GM23338 (cell line): ENCODE measurements around the gene MFNG. TPM values are rescaled to one million over a fixed set of nuclear protein-coding genes. Genes with fewer than 3 reads are reported as not detected.

Experiments
- ATAC-seq: fragments of 200-7000 bp; cut with Tn5 transposase; 3 replicates; pipeline ENCODE4 v1.9.1; 2020
- DNase-seq: peaks from one replicate; pipeline ENCODE4 v3.0.0-alpha.2; 2015; ENCODE audit warnings: low spot score
- H2AFZ ChIP-seq: fragments of 200-600 bp; sonication (generic); 2 replicates; pipeline ENCODE4 v1.8.0; 2016; ENCODE audit warnings: antibody characterized with exemption, mild to moderate bottlenecking, moderate library complexity
- H3F3A ChIP-seq: fragments of 200-600 bp; sonication (generic); replicated peaks from 2 replicates; pipeline ENCODE4 v1.8.0; 2017; ENCODE audit warnings: antibody characterized with exemption, mixed run types, low read depth
- H3K27ac ChIP-seq: fragments of 200-600 bp; sonication (generic); 2 replicates; pipeline ENCODE4 v1.6.1; 2016; ENCODE audit warnings: low read depth
- H3K27me3 ChIP-seq: fragments of 200-600 bp; sonication (generic); 2 replicates; pipeline ENCODE4 v1.8.0; 2016; ENCODE audit warnings: mild to moderate bottlenecking, mixed run types, moderate library complexity; ENCODE audit not compliant: insufficient read depth
- H3K36me3 ChIP-seq: fragments of 200-600 bp; sonication (generic); 2 replicates; pipeline ENCODE4 v1.8.0; 2016; ENCODE audit warnings: mild to moderate bottlenecking; ENCODE audit not compliant: insufficient read depth
- H3K4me1 ChIP-seq: fragments of 200-600 bp; sonication (generic); 2 replicates; pipeline ENCODE4 v1.8.0; 2016; ENCODE audit warnings: mild to moderate bottlenecking, moderate library complexity; ENCODE audit not compliant: insufficient read depth
- H3K4me2 ChIP-seq: fragments of 200-600 bp; sonication (generic); 2 replicates; pipeline ENCODE4 v1.7.1; 2017; ENCODE audit warnings: mixed run types
- H3K4me3 ChIP-seq: fragments of 200-600 bp; sonication (generic); 2 replicates; pipeline ENCODE4 v1.6.1; 2016; ENCODE audit warnings: mixed run types
- H3K79me2 ChIP-seq: fragments of 200-600 bp; sonication (generic); replicated peaks from 2 replicates; pipeline ENCODE4 v1.8.0; 2017; ENCODE audit warnings: mild to moderate bottlenecking; ENCODE audit not compliant: insufficient read depth
- H3K9me2 ChIP-seq: fragments of 200-600 bp; sonication (generic); 2 replicates; pipeline ENCODE4 v1.8.0; 2017; ENCODE audit not compliant: insufficient read depth
- H4K20me1 ChIP-seq: fragments of 200-600 bp; sonication (generic); replicated peaks from 2 replicates; pipeline ENCODE4 v1.8.0; 2017; ENCODE audit warnings: mild to moderate bottlenecking; ENCODE audit not compliant: insufficient read depth
- H3K27ac Mint-ChIP-seq: 2 replicates; pipeline ENCODE4 v1.8.0; 2020; ENCODE audit warnings: inconsistent platforms, mild to moderate bottlenecking, moderate library complexity, mixed read lengths
- H3K27me3 Mint-ChIP-seq: 3 replicates; pipeline ENCODE4 v1.8.0; 2022; ENCODE audit warnings: low read depth, mild to moderate bottlenecking, moderate library complexity, mixed read lengths, inconsistent platforms; ENCODE audit not compliant: insufficient read depth, poor library complexity
- H3K36me3 Mint-ChIP-seq: 3 replicates; pipeline ENCODE4 v1.8.0; 2021; ENCODE audit warnings: low read depth, mild to moderate bottlenecking, inconsistent platforms, moderate library complexity, mixed read lengths
- H3K4me1 Mint-ChIP-seq: 3 replicates; pipeline ENCODE4 v1.8.0; 2020; ENCODE audit warnings: mild to moderate bottlenecking, inconsistent platforms, mixed read lengths
- H3K4me3 Mint-ChIP-seq: 3 replicates; pipeline ENCODE4 v1.8.0; 2021; ENCODE audit warnings: moderate library complexity, mild to moderate bottlenecking, inconsistent platforms, mixed read lengths
- H3K9me3 Mint-ChIP-seq: 3 replicates; pipeline ENCODE4 v1.8.0; 2020; ENCODE audit warnings: moderate library complexity, mild to moderate bottlenecking, inconsistent platforms, mixed read lengths
- CREB1 ChIP-seq: fragments of 250-450 bp; sonication (Bioruptor Pico); IDR thresholded peaks from 2 replicates; pipeline ENCODE4 v1.5.0; 2020; ENCODE audit warnings: low read depth, mild to moderate bottlenecking, moderate library complexity
- CTCF ChIP-seq, 2 experiments: fragments of 200-600 bp in 1 of 2; sonication (generic) in 1 of 2; conservative IDR thresholded peaks; 2 replicates each; pipeline versions ENCODE4 v1.5.1 to v1.6.1; 2016 to 2017; ENCODE audit warnings: antibody characterized with exemption in 2 of 2, low read depth in 2 of 2, mild to moderate bottlenecking in 2 of 2, moderate library complexity in 1 of 2
- ETS1 ChIP-seq: IDR thresholded peaks from 2 replicates; pipeline ENCODE4 v1.6.1; 2016; ENCODE audit warnings: antibody characterized with exemption
- EZH2 ChIP-seq: fragments of 200-600 bp; sonication (generic); IDR thresholded peaks from one replicate; pipeline ENCODE4 v1.8.0; 2017; ENCODE audit warnings: antibody characterized with exemption, mild to moderate bottlenecking, low read depth; ENCODE audit not compliant: unreplicated experiment
- JUNB ChIP-seq: IDR thresholded peaks from one replicate; pipeline ENCODE4 v1.6.1; 2016; ENCODE audit warnings: antibody characterized with exemption; ENCODE audit not compliant: unreplicated experiment
- NANOG ChIP-seq: IDR thresholded peaks from 2 replicates; pipeline ENCODE4 v1.6.1; 2016; ENCODE audit warnings: antibody characterized with exemption, borderline replicate concordance
- POLR2AphosphoS5 ChIP-seq: IDR thresholded peaks from 2 replicates; pipeline ENCODE4 v1.6.1; 2016; ENCODE audit warnings: antibody characterized with exemption, low read depth
- REST ChIP-seq: IDR thresholded peaks from one replicate; pipeline ENCODE4 v1.6.1; 2018; ENCODE audit warnings: antibody characterized with exemption; ENCODE audit not compliant: unreplicated experiment
- ZNF114 ChIP-seq: fragments of 250-450 bp; sonication (Bioruptor Pico); IDR thresholded peaks from 2 replicates; pipeline ENCODE4 v1.5.0; 2020; ENCODE audit warnings: mild to moderate bottlenecking, moderate library complexity
- ZNF331 ChIP-seq: fragments of 250-450 bp; sonication (Bioruptor Pico); IDR thresholded peaks from 2 replicates; pipeline ENCODE4 v1.5.0; 2020; ENCODE audit warnings: low read depth, mild to moderate bottlenecking, moderate library complexity
- long read RNA-seq: library from polyadenylated mRNA; unstranded; transcript quantifications from one replicate; pipeline ENCODE4 v2.0.0, GENCODE V29; 2020; ENCODE audit not compliant: unreplicated experiment
- polyA plus RNA-seq: library from polyadenylated mRNA; unstranded; fragments of >200 nt; fragmentation: Nextera tagmentation; extraction: Ambion mirVana; gene quantifications from 2 replicates; pipeline ENCODE4 v1.2.1, GENCODE V29; 2016
- total RNA-seq: library from RNA; depleted of rRNA; stranded (reverse); fragments of >200 nt; shearing (Covaris generic); gene quantifications from 2 replicates; pipeline ENCODE4 v1.2.3, GENCODE V29; 2014; rRNA removed

The MFNG gene
- total RNA-seq (1.9 and 3.8 TPM in 2 replicates), polyA plus RNA-seq (1.1 and 1.4 TPM in 2 replicates)
- long read RNA-seq, partial matches to known transcripts: 0 of 6 reads
- long read RNA-seq, other reads (novel, unspliced or antisense): 3 of 6 reads

- Histone ChIP-seq H3K27me3 (no peaks in the 10 kb centered on the region), H3K4me2 (peak within 1 kb of the TSS; percentile 74), H3K27ac (no peak within 1 kb of the TSS), H3K9me2 (no peaks in the 10 kb centered on the region), H2AFZ (peak within 1 kb of the TSS; percentile 83; the same call in 1 of the 2 replicates), H3K36me3 (no peaks in the 10 kb centered on the region), H3K79me2 (no peaks in the 10 kb centered on the region), H3F3A (no peaks in the 10 kb centered on the region), H4K20me1 (no peaks in the 10 kb centered on the region), H3K4me3 (peak within 1 kb of the TSS; percentile 46), H3K4me1 (peaks cover 22% of the 10 kb centered on the region; the same call in 1 of the 2 replicates)
- H3K9me3 Mint-ChIP-seq: no peaks in the 10 kb centered on the region; the same call in 2 of the 3 replicates
- peak; percentile 82 for DNase-seq
- peak within 1 kb of the TSS; percentile 62 for H3K4me3 Mint-ChIP-seq
- no peaks in the 10 kb centered on the region; the same call in 2 of the 3 replicates for H3K36me3 Mint-ChIP-seq
- peaks cover 15% of the 10 kb centered on the region for H3K27me3 Mint-ChIP-seq
- no peak within 1 kb of the TSS for H3K27ac Mint-ChIP-seq
- TF ChIP-seq ETS1 (no peak), REST (no peak), CTCF (conservative IDR thresholded peaks at IDR 0.05; ENCODE audit: low read depth in 2 of 2) (peak; percentile 20 to 29; a peak in 1 of 4 replicates)
- ATAC-seq: peak; percentile 88
- H3K4me1 Mint-ChIP-seq: peaks cover 60% of the 10 kb centered on the region
Observed at GRCh38 chr22:37486224-37486845, at the start of gene MFNG. Gene MFNG, minus strand, starts transcription at chr22:37486384. Its CDS starts 207 bp downstream, at chr22:37486177.

GRCh38 chr22:37535159-37535558 is 49.0 kb upstream of the MFNG start:
- ATAC-seq: no peak
- Histone ChIP-seq H3K79me2 (no peaks in the 10 kb centered on the region), H3K4me2 (no peak overlapping the region), H3K27me3 (no peaks in the 10 kb centered on the region), H3K4me3 (no peak overlapping the region), H3F3A (no peaks in the 10 kb centered on the region), H3K27ac (no peak overlapping the region), H3K4me1 (no peaks in the 10 kb centered on the region), H4K20me1 (no peaks in the 10 kb centered on the region), H3K36me3 (no peaks in the 10 kb centered on the region), H2AFZ (no peak overlapping the region), H3K9me2 (no peaks in the 10 kb centered on the region)
- peaks cover 8% of the 10 kb centered on the region for H3K4me1 Mint-ChIP-seq
- H3K27ac Mint-ChIP-seq: no peak overlapping the region
- H3K27me3 Mint-ChIP-seq: peaks cover 7% of the 10 kb centered on the region
- H3K9me3 Mint-ChIP-seq: no peaks in the 10 kb centered on the region
- no peak overlapping the region for H3K4me3 Mint-ChIP-seq
- no peaks in the 10 kb centered on the region for H3K36me3 Mint-ChIP-seq
- no peak for DNase-seq
- TF ChIP-seq CREB1 (CRISPR knock-in tag) (no peak), REST (no peak), EZH2 (no peak), POLR2AphosphoS5 (no peak), ZNF114 (no peak), ZNF331 (no peak), CTCF (conservative IDR thresholded peaks at IDR 0.05; ENCODE audit: low read depth in 2 of 2) (no peak), NANOG (no peak), JUNB (no peak)
